HEK293 (cell line): ENCODE measurements around the gene GRK3.

Source experiments
- CTCF ChIA-PET: fragments of 350-600 bp; formaldehyde crosslinking; extraction: SDS; loops from one replicate; lab custom pipeline; 2021; ENCODE audit warnings: antibody characterized with exemption; lab: Yijun Ruan, JAX
- POLR2A ChIA-PET: fragments of 300-600 bp; formaldehyde crosslinking; extraction: SDS; loops from one replicate; lab custom pipeline; 2020; ENCODE audit warnings: antibody characterized with exemption, inconsistent platforms; lab: Yijun Ruan, JAX
- H3K27ac ChIP-seq: fragments of 200-500 bp; sonication (Bioruptor generic); 2 replicates; pipeline ENCODE4 v1.5.1; 2014; ENCODE audit warnings: low read depth, low read length, control low read depth, inconsistent platforms; ENCODE audit errors: extremely low read depth
- H3K36me3 ChIP-seq, 2 experiments: fragments of 200-500 bp in 1 of 2; sonication (Bioruptor generic) in 1 of 2; 1 replicate in 1 of 2; 2 replicates in 1 of 2; pipeline ENCODE4 v1.5.1; 2014 to 2017; ENCODE audit warnings: inconsistent platforms in 2 of 2, low read length in 2 of 2; ENCODE audit not compliant: control insufficient read depth in 2 of 2, insufficient read depth in 1 of 2
- H3K4me1 ChIP-seq: fragments of 200-500 bp; sonication (Bioruptor generic); 2 replicates; pipeline ENCODE4 v1.5.1; 2014; ENCODE audit warnings: mild to moderate bottlenecking, low read length, inconsistent platforms; ENCODE audit not compliant: control insufficient read depth, insufficient read depth
- H3K4me3 ChIP-seq: 2 replicates; pipeline ENCODE4 v1.5.1; 2011; ENCODE audit warnings: low read depth, mild to moderate bottlenecking, control low read depth, low read length, moderate library complexity
- H3K9me3 ChIP-seq: fragments of 200-500 bp; sonication (Bioruptor generic); 2 replicates; pipeline ENCODE4 v1.5.1; 2014; ENCODE audit warnings: low read depth, low read length, inconsistent platforms; ENCODE audit not compliant: control insufficient read depth, insufficient read depth
- GLIS1 ChIP-seq: fragments of 450-650 bp; formaldehyde crosslinking; IDR thresholded peaks from 2 replicates; pipeline ENCODE4 v1.5.1; 2016; ENCODE audit warnings: missing biosample characterization, missing genetic modification characterization
- KLF1 ChIP-seq: fragments of 450-650 bp; formaldehyde crosslinking; IDR thresholded peaks from 2 replicates; pipeline ENCODE4 v1.5.1; 2016; ENCODE audit warnings: missing biosample characterization, missing genetic modification characterization
- PRDM1 ChIP-seq: fragments of 450-650 bp; formaldehyde crosslinking; IDR thresholded peaks from 2 replicates; pipeline ENCODE4; 2016; ENCODE audit warnings: missing biosample characterization, missing genetic modification characterization
- SP2 ChIP-seq: fragments of 450-650 bp; formaldehyde crosslinking; IDR thresholded peaks from 2 replicates; pipeline ENCODE4 v1.5.1; 2016; ENCODE audit warnings: missing biosample characterization, missing genetic modification characterization
- ZBTB17 ChIP-seq: fragments of 450-650 bp; formaldehyde crosslinking; IDR thresholded peaks from 2 replicates; pipeline ENCODE4 v1.5.1; 2016; ENCODE audit warnings: missing biosample characterization, missing genetic modification characterization
- ZBTB49 ChIP-seq: fragments of 450-650 bp; formaldehyde crosslinking; IDR thresholded peaks from 2 replicates; pipeline ENCODE4 v1.5.1; 2016; ENCODE audit warnings: missing biosample characterization, missing genetic modification characterization, low read depth
- ZFP3 ChIP-seq: fragments of 450-650 bp; formaldehyde crosslinking; IDR thresholded peaks from 2 replicates; pipeline ENCODE4 v1.5.1; 2016; ENCODE audit warnings: low read depth, missing biosample characterization, missing genetic modification characterization
- ZNF10 ChIP-seq: fragments of 450-650 bp; formaldehyde crosslinking; IDR thresholded peaks from 2 replicates; pipeline ENCODE4 v1.5.1; 2017; ENCODE audit warnings: missing biosample characterization, missing genetic modification characterization
- ZNF121 ChIP-seq: fragments of 450-650 bp; formaldehyde crosslinking; IDR thresholded peaks from 2 replicates; pipeline ENCODE4 v1.5.1; 2016; ENCODE audit warnings: missing biosample characterization, missing genetic modification characterization
- ZNF175 ChIP-seq: fragments of 450-650 bp; formaldehyde crosslinking; IDR thresholded peaks from 2 replicates; pipeline ENCODE4 v1.5.1; 2016; ENCODE audit warnings: missing biosample characterization, missing genetic modification characterization
- ZNF18 ChIP-seq: fragments of 450-650 bp; formaldehyde crosslinking; IDR thresholded peaks from 2 replicates; pipeline ENCODE4 v1.5.1; 2016; ENCODE audit warnings: missing biosample characterization, missing genetic modification characterization
- ZNF211 ChIP-seq: fragments of 450-650 bp; formaldehyde crosslinking; IDR thresholded peaks from 2 replicates; pipeline ENCODE4 v1.5.1; 2016; ENCODE audit warnings: low read depth, missing biosample characterization, missing genetic modification characterization
- ZNF26 ChIP-seq: fragments of 450-650 bp; formaldehyde crosslinking; IDR thresholded peaks from 2 replicates; pipeline ENCODE4 v1.5.1; 2016; ENCODE audit warnings: missing biosample characterization, missing genetic modification characterization
- ZNF362 ChIP-seq: fragments of 450-650 bp; formaldehyde crosslinking; IDR thresholded peaks from 2 replicates; pipeline ENCODE4 v1.5.1; 2016; ENCODE audit warnings: missing biosample characterization, missing genetic modification characterization
- ZNF394 ChIP-seq: fragments of 450-650 bp; formaldehyde crosslinking; IDR thresholded peaks from 2 replicates; pipeline ENCODE4 v1.5.1; 2016; ENCODE audit warnings: missing biosample characterization, missing genetic modification characterization, mild to moderate bottlenecking, moderate library complexity, borderline replicate concordance
- ZNF423 ChIP-seq: fragments of 450-650 bp; formaldehyde crosslinking; IDR thresholded peaks from 2 replicates; pipeline ENCODE4 v1.5.1; 2016; ENCODE audit warnings: missing biosample characterization, missing genetic modification characterization
- ZNF548 ChIP-seq: fragments of 450-650 bp; formaldehyde crosslinking; IDR thresholded peaks from 2 replicates; pipeline ENCODE4 v1.5.1; 2016; ENCODE audit warnings: missing biosample characterization, missing genetic modification characterization
- ZNF561 ChIP-seq: fragments of 450-650 bp; IDR thresholded peaks from 2 replicates; pipeline ENCODE4 v1.5.1; 2018; ENCODE audit warnings: missing biosample characterization, missing genetic modification characterization, borderline replicate concordance
- ZNF571 ChIP-seq: fragments of 450-650 bp; formaldehyde crosslinking; IDR thresholded peaks from 2 replicates; pipeline ENCODE4 v1.5.0; 2017; ENCODE audit warnings: missing biosample characterization, missing genetic modification characterization
- ZNF660 ChIP-seq: fragments of 450-650 bp; IDR thresholded peaks from 2 replicates; pipeline ENCODE4 v1.5.1; 2018; ENCODE audit warnings: missing biosample characterization, mild to moderate bottlenecking, missing genetic modification characterization

The GRK3 gene

GRCh38 chr22:25569361-25569760 is 4.9 kb downstream of the GRK3 start (continued):
- TF ChIP-seq ZNF362, result no peak
- TF ChIP-seq, all 188 proteins: peak for 0

GRCh38 chr22:25569983-25570382 is 5.5 kb downstream of the GRK3 start:
- ChIA-PET CTCF (interaction anchor here (0.6 to 1.2 kb wide), 3 partner anchors 132 to 203 kb away, joined by 3 to 4 read pairs (median 4); no protein-coding TSS in a partner anchor), POLR2A (no interaction called here)
- H3K36me3 ChIP-seq, result no peaks in the 10 kb centered on the region
- no peaks in the 10 kb centered on the region for H3K9me3 ChIP-seq
- peaks cover 15% of the 10 kb centered on the region for H3K4me1 ChIP-seq
- no peak overlapping the region for H3K4me3 ChIP-seq
- TF ChIP-seq ZBTB17 (tag by site-specific recombination), result no peak
- TF ChIP-seq ZNF18 (tag by site-specific recombination), result no peak
- TF ChIP-seq ZNF571 (tag by site-specific recombination), result no peak
- TF ChIP-seq ZNF26 (tag by site-specific recombination), result no peak
- TF ChIP-seq ZNF175 (tag by site-specific recombination), result no peak
- TF ChIP-seq ZNF121 (tag by site-specific recombination), result no peak
- no peak for TF ChIP-seq ZNF211 (tag by site-specific recombination)
- TF ChIP-seq ZFP3 (tag by site-specific recombination), result no peak
- no peak for TF ChIP-seq ZNF548 (tag by site-specific recombination)
- TF ChIP-seq KLF1, result no peak
- no peak for TF ChIP-seq ZNF561 (tag by site-specific recombination)
- TF ChIP-seq ZNF660 (tag by site-specific recombination), result no peak
- TF ChIP-seq ZBTB49 (tag by site-specific recombination), result no peak
- no peak for TF ChIP-seq SP2 (tag by site-specific recombination)
- no peak for TF ChIP-seq GLIS1 (tag by site-specific recombination)
- TF ChIP-seq ZNF394 (tag by site-specific recombination), result no peak
- no peak for TF ChIP-seq ZNF10 (tag by site-specific recombination)
- TF ChIP-seq ZNF423 (tag by site-specific recombination), result no peak
- no peak for TF ChIP-seq PRDM1
- no peak overlapping the region for H3K27ac ChIP-seq
